ENCODE results near the gene CENATAC. TPM values are rescaled to one million over a fixed set of nuclear protein-coding genes. Genes with fewer than 3 reads are reported as not detected.

Gene CENATAC
- total RNA-seq, 1 donor from 2014 or later, result 36.4 TPM

- peaks cover 21% of the 10 kb centered on the region for H3K4me1 Mint-ChIP-seq (ENCODE audit: unreplicated experiment)
- no peaks in the 10 kb centered on the region for H3K27me3 Mint-ChIP-seq
- no peak overlapping the region for H3K4me3 Mint-ChIP-seq
- TF ChIP-seq, protein P1, sequence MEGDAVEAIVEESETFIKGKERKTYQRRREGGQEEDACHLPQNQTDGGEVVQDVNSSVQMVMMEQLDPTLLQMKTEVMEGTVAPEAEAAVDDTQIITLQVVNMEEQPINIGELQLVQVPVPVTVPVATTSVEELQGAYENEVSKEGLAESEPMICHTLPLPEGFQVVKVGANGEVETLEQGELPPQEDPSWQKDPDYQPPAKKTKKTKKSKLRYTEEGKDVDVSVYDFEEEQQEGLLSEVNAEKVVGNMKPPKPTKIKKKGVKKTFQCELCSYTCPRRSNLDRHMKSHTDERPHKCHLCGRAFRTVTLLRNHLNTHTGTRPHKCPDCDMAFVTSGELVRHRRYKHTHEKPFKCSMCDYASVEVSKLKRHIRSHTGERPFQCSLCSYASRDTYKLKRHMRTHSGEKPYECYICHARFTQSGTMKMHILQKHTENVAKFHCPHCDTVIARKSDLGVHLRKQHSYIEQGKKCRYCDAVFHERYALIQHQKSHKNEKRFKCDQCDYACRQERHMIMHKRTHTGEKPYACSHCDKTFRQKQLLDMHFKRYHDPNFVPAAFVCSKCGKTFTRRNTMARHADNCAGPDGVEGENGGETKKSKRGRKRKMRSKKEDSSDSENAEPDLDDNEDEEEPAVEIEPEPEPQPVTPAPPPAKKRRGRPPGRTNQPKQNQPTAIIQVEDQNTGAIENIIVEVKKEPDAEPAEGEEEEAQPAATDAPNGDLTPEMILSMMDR (conservative IDR thresholded peaks at IDR 0.05), result no peak
- no peak for DNase-seq (ENCODE audit: extremely low spot score, unreplicated experiment)
- no peaks in the 10 kb centered on the region for H3K9me3 Mint-ChIP-seq
- H3K27ac Mint-ChIP-seq, result no peak overlapping the region
- peaks cover 17% of the 10 kb centered on the region for H3K36me3 Mint-ChIP-seq
These were observed 28.2 kb downstream of the CENATAC start for GRCh38 chr11:119025978-119026766.

GRCh38 chr11:119026970-119027369, 29.0 kb downstream of the CENATAC start:
- H3K27ac Mint-ChIP-seq, result peak overlapping the region; percentile 20
- peaks cover 17% of the 10 kb centered on the region for H3K36me3 Mint-ChIP-seq
- H3K9me3 Mint-ChIP-seq, result no peaks in the 10 kb centered on the region
- H3K27me3 Mint-ChIP-seq, result no peaks in the 10 kb centered on the region
- H3K4me3 Mint-ChIP-seq, result peak overlapping the region; percentile 50
- DNase-seq (ENCODE audit: extremely low spot score, unreplicated experiment), result no peak
- H3K4me1 Mint-ChIP-seq (ENCODE audit: unreplicated experiment), result peaks cover 21% of the 10 kb centered on the region
- TF ChIP-seq, protein P1 (conservative IDR thresholded peaks at IDR 0.05), result no peak

GRCh38 chr11:119027561-119028345, 29.8 kb downstream of the CENATAC start:
- DNase-seq (ENCODE audit: extremely low spot score, unreplicated experiment), result no peak
- peaks cover 17% of the 10 kb centered on the region for H3K36me3 Mint-ChIP-seq
- no peaks in the 10 kb centered on the region for H3K27me3 Mint-ChIP-seq
- H3K4me1 Mint-ChIP-seq (ENCODE audit: unreplicated experiment), result peaks cover 21% of the 10 kb centered on the region
- no peaks in the 10 kb centered on the region for H3K9me3 Mint-ChIP-seq
- TF ChIP-seq, protein P1 (conservative IDR thresholded peaks at IDR 0.05), result no peak
- H3K4me3 Mint-ChIP-seq, result peak overlapping the region; percentile 93
- H3K27ac Mint-ChIP-seq, result peak overlapping the region; percentile 20

- H3K36me3 Mint-ChIP-seq, result peaks cover 17% of the 10 kb centered on the region
- H3K27me3 Mint-ChIP-seq, result no peaks in the 10 kb centered on the region
- H3K4me3 Mint-ChIP-seq, result peak overlapping the region; percentile 93
- DNase-seq (ENCODE audit: extremely low spot score, unreplicated experiment), result no peak
- H3K9me3 Mint-ChIP-seq, result no peaks in the 10 kb centered on the region
- TF ChIP-seq, protein P1 (conservative IDR thresholded peaks at IDR 0.05), result no peak
- peaks cover 18% of the 10 kb centered on the region for H3K4me1 Mint-ChIP-seq (ENCODE audit: unreplicated experiment)
- H3K27ac Mint-ChIP-seq, result peak overlapping the region; percentile 90
These were observed 30.6 kb downstream of the CENATAC start for GRCh38 chr11:119028346-119029068.

GRCh38 chr11:119029069-119029339, 31.1 kb downstream of the CENATAC start:
- peaks cover 12% of the 10 kb centered on the region for H3K36me3 Mint-ChIP-seq
- peaks cover 15% of the 10 kb centered on the region for H3K4me1 Mint-ChIP-seq (ENCODE audit: unreplicated experiment)
- H3K27ac Mint-ChIP-seq, result peak overlapping the region; percentile 90
- H3K9me3 Mint-ChIP-seq, result no peaks in the 10 kb centered on the region
- H3K4me3 Mint-ChIP-seq, result peak overlapping the region; percentile 93
- TF ChIP-seq, protein P1 (conservative IDR thresholded peaks at IDR 0.05), result no peak
- no peak for DNase-seq (ENCODE audit: extremely low spot score, unreplicated experiment)
- H3K27me3 Mint-ChIP-seq, result no peaks in the 10 kb centered on the region

Measured in type B pancreatic cell (in vitro differentiated cells).